ENCODE measurements around the gene GOLGA1. TPM values are rescaled to one million over a fixed set of nuclear protein-coding genes. Genes with fewer than 3 reads are reported as not detected.

The GOLGA1 gene
- total RNA-seq, 2 experiments from 2014 or later, result 23.4 to 26.8 TPM

GRCh38 chr9:124914753-124915405 lies 26.0 kb downstream of the GOLGA1 start:
- no peaks in the 10 kb centered on the region for H3K9me3 Mint-ChIP-seq
- no peaks in the 10 kb centered on the region for H3K4me1 Mint-ChIP-seq
- H3K4me3 Mint-ChIP-seq, result no peak overlapping the region
- DNase-seq (no peak), ATAC-seq (ENCODE audit: low read depth) (no peak)
- peaks cover 33% of the 10 kb centered on the region for H3K36me3 Mint-ChIP-seq
- H3K27ac Mint-ChIP-seq, result no peak overlapping the region
- POLR2A ChIA-PET, result no interaction called here
- no peaks in the 10 kb centered on the region for H3K27me3 Mint-ChIP-seq

- no peak for ATAC-seq (ENCODE audit: low read depth)
- POLR2A ChIA-PET, result no interaction called here
- no peaks in the 10 kb centered on the region for H3K4me1 Mint-ChIP-seq
- no peaks in the 10 kb centered on the region for H3K27me3 Mint-ChIP-seq
- H3K36me3 Mint-ChIP-seq, result peaks cover 32% of the 10 kb centered on the region
- H3K27ac Mint-ChIP-seq, result no peak overlapping the region
- no peaks in the 10 kb centered on the region for H3K9me3 Mint-ChIP-seq
- DNase-seq, result no peak
- no peak overlapping the region for H3K4me3 Mint-ChIP-seq
These were observed 27.5 kb downstream of the GOLGA1 start for GRCh38 chr9:124913378-124913777.

GRCh38 chr9:124911766-124912165 lies 29.1 kb downstream of the GOLGA1 start:
- POLR2A ChIA-PET, result no interaction called here
- H3K9me3 Mint-ChIP-seq, result no peaks in the 10 kb centered on the region
- H3K4me1 Mint-ChIP-seq, result no peaks in the 10 kb centered on the region
- DNase-seq (no peak), ATAC-seq (ENCODE audit: low read depth) (no peak)
- no peak overlapping the region for H3K27ac Mint-ChIP-seq
- H3K27me3 Mint-ChIP-seq, result no peaks in the 10 kb centered on the region
- H3K4me3 Mint-ChIP-seq, result no peak overlapping the region
- H3K36me3 Mint-ChIP-seq, result peaks cover 36% of the 10 kb centered on the region

- POLR2A ChIA-PET, result no interaction called here
- no peaks in the 10 kb centered on the region for H3K4me1 Mint-ChIP-seq
- no peaks in the 10 kb centered on the region for H3K27me3 Mint-ChIP-seq
- no peak for DNase-seq
- H3K36me3 Mint-ChIP-seq, result peaks cover 35% of the 10 kb centered on the region
- no peak overlapping the region for H3K4me3 Mint-ChIP-seq
- no peak overlapping the region for H3K27ac Mint-ChIP-seq
- no peak for ATAC-seq (ENCODE audit: low read depth)
- H3K9me3 Mint-ChIP-seq, result no peaks in the 10 kb centered on the region
These were observed 32.8 kb downstream of the GOLGA1 start for GRCh38 chr9:124908098-124908497.

- ATAC-seq (ENCODE audit: low read depth), result no peak
- POLR2A ChIA-PET, result no interaction called here
- H3K4me3 Mint-ChIP-seq, result no peak overlapping the region
- H3K4me1 Mint-ChIP-seq, result no peaks in the 10 kb centered on the region
- H3K9me3 Mint-ChIP-seq, result no peaks in the 10 kb centered on the region
- H3K36me3 Mint-ChIP-seq, result peaks cover 35% of the 10 kb centered on the region
- no peak for DNase-seq
- H3K27ac Mint-ChIP-seq, result no peak overlapping the region
- H3K27me3 Mint-ChIP-seq, result no peaks in the 10 kb centered on the region
These were observed 33.9 kb downstream of the GOLGA1 start for GRCh38 chr9:124906966-124907365.

GRCh38 chr9:124899845-124900244 lies 41.0 kb downstream of the GOLGA1 start:
- H3K9me3 Mint-ChIP-seq, result no peaks in the 10 kb centered on the region
- no peak overlapping the region for H3K4me3 Mint-ChIP-seq
- ATAC-seq (ENCODE audit: low read depth), result no peak
- H3K27ac Mint-ChIP-seq, result no peak overlapping the region
- peaks cover 7% of the 10 kb centered on the region for H3K4me1 Mint-ChIP-seq
- no peak for DNase-seq
- POLR2A ChIA-PET, result no interaction called here
- no peaks in the 10 kb centered on the region for H3K27me3 Mint-ChIP-seq
- peaks cover 38% of the 10 kb centered on the region for H3K36me3 Mint-ChIP-seq

- POLR2A ChIA-PET, result no interaction called here
- Mint-ChIP-seq H3K27ac (no peak overlapping the region), H3K4me3 (no peak overlapping the region), H3K36me3 (peaks cover 46% of the 10 kb centered on the region), H3K9me3 (no peaks in the 10 kb centered on the region), H3K27me3 (no peaks in the 10 kb centered on the region), H3K4me1 (peaks cover 12% of the 10 kb centered on the region)
- DNase-seq (no peak), ATAC-seq (ENCODE audit: low read depth) (no peak)
These were observed 43.1 kb downstream of the GOLGA1 start for GRCh38 chr9:124897570-124898460.

GRCh38 chr9:124894741-124895170 lies 46.1 kb downstream of the GOLGA1 start:
- ATAC-seq (ENCODE audit: low read depth), result peak; percentile 77
- Mint-ChIP-seq H3K4me3 (no peak overlapping the region), H3K4me1 (peaks cover 12% of the 10 kb centered on the region), H3K27ac (peak overlapping the region; percentile 44), H3K27me3 (no peaks in the 10 kb centered on the region), H3K9me3 (no peaks in the 10 kb centered on the region), H3K36me3 (peaks cover 41% of the 10 kb centered on the region)
- POLR2A ChIA-PET, result interaction anchor here (3.1 kb wide), 1 partner anchor 33 kb away, joined by 14 read pairs; the partner anchor contains the start of genes ARPC5L and RPL35
- no peak for DNase-seq

- H3K27ac Mint-ChIP-seq, result no peak overlapping the region
- peaks cover 46% of the 10 kb centered on the region for H3K36me3 Mint-ChIP-seq
- ATAC-seq (ENCODE audit: low read depth) (no peak), DNase-seq (no peak)
- no peaks in the 10 kb centered on the region for H3K9me3 Mint-ChIP-seq
- POLR2A ChIA-PET, result interaction anchor here (3.1 kb wide), 1 partner anchor 33 kb away, joined by 14 read pairs; the partner anchor contains the start of genes ARPC5L and RPL35
- no peak overlapping the region for H3K4me3 Mint-ChIP-seq
- no peaks in the 10 kb centered on the region for H3K27me3 Mint-ChIP-seq
- H3K4me1 Mint-ChIP-seq, result peaks cover 12% of the 10 kb centered on the region
These were observed 46.7 kb downstream of the GOLGA1 start for GRCh38 chr9:124894035-124894740.

- H3K27me3 Mint-ChIP-seq, result no peaks in the 10 kb centered on the region
- H3K36me3 Mint-ChIP-seq, result peaks cover 44% of the 10 kb centered on the region
- ATAC-seq (ENCODE audit: low read depth) (no peak), DNase-seq (no peak)
- H3K4me1 Mint-ChIP-seq, result peaks cover 7% of the 10 kb centered on the region
- no peaks in the 10 kb centered on the region for H3K9me3 Mint-ChIP-seq
- POLR2A ChIA-PET, result interaction anchor here (1.3 kb wide), 1 partner anchor 28 kb away, joined by 3 read pairs; the partner anchor contains the start of genes ARPC5L and RPL35
- no peak overlapping the region for H3K4me3 Mint-ChIP-seq
- H3K27ac Mint-ChIP-seq, result no peak overlapping the region
These were observed 50.7 kb downstream of the GOLGA1 start for GRCh38 chr9:124890179-124890578.

- Mint-ChIP-seq H3K27me3 (no peaks in the 10 kb centered on the region), H3K4me3 (no peak overlapping the region), H3K9me3 (no peaks in the 10 kb centered on the region), H3K4me1 (no peaks in the 10 kb centered on the region), H3K36me3 (peaks cover 37% of the 10 kb centered on the region), H3K27ac (no peak overlapping the region)
- ATAC-seq (ENCODE audit: low read depth) (no peak), DNase-seq (no peak)
- POLR2A ChIA-PET, result no interaction called here
These were observed 51.9 kb downstream of the GOLGA1 start for GRCh38 chr9:124889006-124889405.

- POLR2A ChIA-PET, result interaction anchor here (2.4 kb wide), 1 partner anchor 18 kb away, joined by 6 read pairs; no protein-coding TSS in a partner anchor
- Mint-ChIP-seq H3K9me3 (no peaks in the 10 kb centered on the region), H3K36me3 (peaks cover 35% of the 10 kb centered on the region), H3K4me1 (no peaks in the 10 kb centered on the region), H3K27me3 (no peaks in the 10 kb centered on the region), H3K4me3 (no peak overlapping the region), H3K27ac (no peak overlapping the region)
- DNase-seq, result no peak
- no peak for ATAC-seq (ENCODE audit: low read depth)
These were observed 53.1 kb downstream of the GOLGA1 start for GRCh38 chr9:124887832-124888231.

- Mint-ChIP-seq H3K4me1 (no peaks in the 10 kb centered on the region), H3K9me3 (no peaks in the 10 kb centered on the region), H3K36me3 (peaks cover 35% of the 10 kb centered on the region), H3K4me3 (no peak overlapping the region), H3K27ac (peak overlapping the region; percentile 43), H3K27me3 (no peaks in the 10 kb centered on the region)
- DNase-seq, result no peak
- ATAC-seq (ENCODE audit: low read depth), result no peak
- POLR2A ChIA-PET, result interaction anchor here (2.4 kb wide), 1 partner anchor 17 kb away, joined by 6 read pairs; no protein-coding TSS in a partner anchor
These were observed 53.9 kb downstream of the GOLGA1 start for GRCh38 chr9:124886866-124887492.
